ENCODE results near the gene DROSHA.

Gene DROSHA

DNA sequence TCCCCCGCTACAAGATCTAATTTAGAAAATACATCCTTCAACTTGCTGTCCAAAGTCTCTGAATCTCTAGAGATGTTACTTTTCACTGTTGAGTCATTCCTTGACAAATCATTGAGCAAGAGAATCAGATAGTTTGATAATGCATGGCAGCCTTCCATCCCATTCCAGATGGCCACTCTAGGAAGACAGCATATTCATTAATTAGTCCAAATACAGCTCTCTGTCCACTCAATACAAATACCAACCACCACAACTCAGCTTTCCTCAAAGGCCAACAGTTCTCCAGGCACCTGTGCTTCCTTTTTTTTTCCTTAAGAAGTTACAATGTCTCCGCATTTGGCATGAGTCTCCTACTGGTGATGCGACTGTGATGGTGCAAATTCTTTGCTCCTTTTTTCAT, 72.3 kb downstream of the DROSHA start:
- DNase-seq = no peak

DNA sequence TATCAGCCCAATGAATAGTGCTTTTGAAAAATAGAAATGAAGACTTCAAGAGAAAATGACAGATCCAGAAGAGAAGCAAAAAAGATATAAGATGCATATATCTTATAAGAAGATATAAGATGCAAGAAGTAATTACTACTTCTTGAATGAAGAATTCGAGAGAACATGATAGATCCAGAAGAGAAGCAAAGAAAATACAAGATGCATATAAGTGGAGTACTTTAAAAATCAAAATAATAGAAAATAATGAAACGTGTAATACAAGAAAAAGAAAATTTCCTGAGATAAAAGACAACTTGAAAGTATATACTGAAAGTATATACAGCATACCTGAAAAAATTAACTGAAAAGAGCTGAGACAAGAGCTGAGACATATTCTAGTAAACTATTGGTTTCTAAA, 76.7 kb downstream of the DROSHA start:
- no peak for DNase-seq

DNA sequence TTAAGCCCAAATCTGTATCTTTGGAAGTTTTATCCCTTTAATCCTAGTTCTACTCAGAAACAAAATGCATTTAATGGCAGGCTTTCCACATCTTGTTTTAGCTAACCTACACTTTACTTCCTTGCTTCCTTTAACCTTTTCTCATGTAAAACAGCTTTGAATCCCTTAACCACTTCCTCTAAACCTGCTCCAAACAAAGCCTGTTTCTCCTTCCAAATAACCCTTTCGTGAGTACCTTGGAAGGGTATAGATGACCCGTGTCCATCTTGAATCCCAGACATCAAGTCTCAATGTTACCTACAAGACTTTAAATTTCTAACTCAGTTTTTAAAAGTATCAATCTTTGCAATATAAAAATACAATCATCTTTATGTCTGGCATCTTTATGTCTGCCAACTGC, 78.4 kb downstream of the DROSHA start:
- DNase-seq = no peak

DNA sequence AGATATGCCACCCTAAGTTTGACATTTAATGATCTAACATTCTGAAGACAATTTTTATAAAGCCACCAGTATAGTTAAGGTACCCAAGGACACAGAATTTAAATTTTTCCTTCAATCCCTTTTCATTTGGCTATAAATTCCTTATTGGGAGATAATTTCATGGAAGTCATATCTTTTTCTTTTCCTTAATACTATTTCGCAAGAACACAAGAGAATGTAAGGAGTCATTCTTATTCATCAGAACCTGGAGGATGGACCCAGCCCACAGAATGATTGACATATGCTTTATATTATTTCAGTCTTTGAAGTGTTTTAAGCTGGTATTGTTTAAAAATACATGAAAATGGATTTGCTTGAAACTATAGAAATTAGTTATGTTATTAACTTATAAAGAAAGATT, 79.6 kb downstream of the DROSHA start:
- DNase-seq = no peak

DNA sequence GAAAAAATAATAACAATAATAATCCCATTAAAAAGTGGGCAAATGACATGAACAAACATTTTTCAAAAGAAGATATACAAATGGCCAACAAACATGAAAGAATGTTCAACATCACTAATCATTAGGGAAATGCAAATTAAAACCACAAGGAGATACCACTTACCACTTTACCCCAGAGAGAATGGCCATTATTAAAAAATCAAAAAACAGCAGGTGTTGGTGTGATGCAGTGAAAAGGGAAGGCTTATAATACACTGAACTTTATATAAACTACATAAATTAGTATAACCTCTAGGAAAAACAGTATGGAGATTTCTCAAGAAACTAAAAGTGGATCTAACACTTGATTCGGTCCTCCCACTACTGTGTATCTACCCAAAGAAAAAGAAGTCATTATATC, 81.9 kb downstream of the DROSHA start:
- no peak for DNase-seq

DNA sequence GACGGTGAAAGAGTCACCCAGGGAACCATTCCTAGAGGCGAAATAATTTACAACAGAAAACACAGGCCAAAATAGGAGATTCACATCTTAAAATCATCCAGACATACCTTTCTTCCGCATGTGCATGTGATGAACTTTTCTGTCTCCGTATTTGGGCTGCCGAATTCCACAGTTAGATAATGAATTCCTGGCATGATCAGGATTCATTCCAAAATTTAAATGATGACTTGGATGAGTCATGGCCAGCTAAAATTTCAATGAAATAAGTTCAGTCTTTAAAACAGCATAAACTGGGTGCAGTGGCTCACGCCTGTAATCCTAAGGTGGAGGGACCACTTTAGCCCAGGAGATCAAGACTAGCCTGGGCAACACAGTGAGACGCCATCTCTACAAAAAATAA, 82.7 kb downstream of the DROSHA start:
- DNase-seq = no peak

DNA sequence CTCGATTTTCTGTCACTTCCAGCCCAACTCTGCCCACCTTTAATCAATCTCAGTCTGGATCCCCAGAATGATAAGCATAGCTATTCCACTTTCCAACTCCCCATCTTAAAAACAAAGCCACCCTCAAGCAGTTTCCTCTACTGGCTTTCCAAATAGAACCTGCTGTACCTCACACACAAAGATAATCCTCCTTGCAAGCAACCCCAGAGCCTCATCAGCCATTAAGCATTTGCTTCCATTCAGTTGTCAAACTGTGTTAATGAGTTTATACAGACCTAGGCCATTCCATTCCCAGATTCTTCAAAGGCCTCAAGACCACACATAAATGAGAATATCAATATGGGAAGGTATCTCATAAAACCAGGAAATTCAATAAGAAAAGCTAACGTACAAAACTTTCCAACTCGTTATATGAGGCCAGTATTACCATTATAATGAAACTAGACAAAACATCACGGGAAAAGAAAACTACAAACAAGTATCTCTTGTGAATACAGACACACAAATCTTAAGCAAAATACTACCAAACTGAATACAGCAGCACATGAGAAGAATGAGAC, 86.8 kb downstream of the DROSHA start:
- no peak for DNase-seq

DNA sequence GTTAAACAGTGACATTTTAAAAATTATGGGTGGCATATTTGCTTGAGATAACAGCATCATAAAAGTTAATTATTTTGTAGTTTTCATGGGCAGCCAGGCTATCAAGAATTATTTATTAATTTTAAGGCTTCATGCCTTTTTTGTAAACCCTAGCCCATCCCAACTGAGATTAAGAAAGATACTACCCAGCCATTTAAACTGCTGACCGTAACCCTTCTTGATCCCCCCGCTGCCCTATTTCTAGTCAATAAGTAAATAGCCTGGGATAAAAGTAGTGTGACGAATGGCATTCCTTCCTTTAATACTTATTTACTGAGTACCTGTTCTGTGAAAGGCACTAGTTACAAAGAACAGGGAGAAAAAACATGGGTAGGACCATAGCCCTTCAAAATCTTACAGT, 88.3 kb downstream of the DROSHA start:
- DNase-seq = no peak

DNA sequence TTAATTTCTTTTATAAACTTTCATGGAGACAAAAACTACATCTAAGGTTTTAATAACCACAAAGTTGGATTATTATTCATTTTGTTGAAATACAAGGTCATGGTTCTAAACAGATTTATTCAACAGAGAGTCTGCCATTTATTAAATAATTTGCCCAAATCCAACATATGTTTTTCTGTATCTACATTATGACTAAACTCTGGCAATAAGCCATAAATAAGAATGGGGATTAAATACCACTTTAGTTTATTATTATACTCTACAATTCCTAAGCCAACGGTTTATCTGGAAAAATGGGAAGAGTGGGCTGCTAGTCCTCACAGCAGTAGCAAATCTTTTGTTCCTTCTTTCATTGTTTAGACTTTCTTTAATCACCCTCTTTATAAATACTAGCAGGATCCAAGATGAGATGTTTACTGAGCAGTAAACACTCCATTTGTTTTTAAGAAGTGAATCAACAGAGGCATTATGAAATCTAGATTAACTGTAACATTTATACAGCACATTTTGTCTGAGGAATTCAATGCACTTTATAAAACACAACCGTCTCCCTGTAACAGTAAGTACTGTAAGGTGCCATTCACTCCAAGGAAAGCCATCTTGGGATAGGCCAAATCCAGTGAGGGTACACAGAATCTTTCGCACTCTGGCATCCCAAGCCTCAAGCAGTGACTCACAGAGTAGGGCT, 89.7 kb downstream of the DROSHA start:
- DNase-seq = no peak

DNA sequence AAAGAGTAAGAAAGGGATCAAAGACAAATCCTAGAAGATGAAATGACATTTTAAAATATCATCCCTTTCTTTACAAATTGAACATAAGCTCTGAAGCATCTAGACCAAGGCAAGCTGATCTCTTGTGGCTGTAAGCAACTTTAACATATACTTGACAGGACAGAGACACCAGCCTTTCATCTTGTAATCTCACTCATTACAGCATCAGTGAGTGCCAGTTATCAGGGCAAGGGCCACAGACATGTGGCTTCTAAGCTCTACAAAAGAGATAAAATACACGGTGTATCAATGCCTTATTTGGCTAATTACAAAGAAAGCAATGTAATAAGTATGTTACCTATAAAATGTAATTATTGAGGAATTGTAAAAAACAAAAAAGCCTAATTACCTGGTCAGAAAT, 95.0 kb downstream of the DROSHA start:
- DNase-seq = no peak

DNA sequence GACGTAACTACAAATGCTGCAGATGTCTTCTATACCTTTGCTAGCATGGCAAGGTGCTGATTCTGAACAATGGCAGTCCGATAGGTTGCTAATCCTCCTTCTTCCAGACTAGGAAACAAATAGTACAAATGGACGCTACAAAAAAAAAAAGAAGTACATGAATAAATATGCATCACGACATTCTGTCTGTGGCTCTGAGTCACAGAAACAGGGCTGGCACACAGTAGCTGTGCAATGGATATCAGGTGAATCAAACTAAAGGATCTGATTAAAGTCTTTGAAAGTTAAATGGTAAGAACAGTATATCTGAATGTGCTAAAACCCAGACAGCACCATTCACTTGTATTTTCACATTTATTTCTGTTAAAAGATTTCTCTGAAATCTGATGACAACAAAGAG, 96.2 kb downstream of the DROSHA start:
- DNase-seq = no peak

DNA sequence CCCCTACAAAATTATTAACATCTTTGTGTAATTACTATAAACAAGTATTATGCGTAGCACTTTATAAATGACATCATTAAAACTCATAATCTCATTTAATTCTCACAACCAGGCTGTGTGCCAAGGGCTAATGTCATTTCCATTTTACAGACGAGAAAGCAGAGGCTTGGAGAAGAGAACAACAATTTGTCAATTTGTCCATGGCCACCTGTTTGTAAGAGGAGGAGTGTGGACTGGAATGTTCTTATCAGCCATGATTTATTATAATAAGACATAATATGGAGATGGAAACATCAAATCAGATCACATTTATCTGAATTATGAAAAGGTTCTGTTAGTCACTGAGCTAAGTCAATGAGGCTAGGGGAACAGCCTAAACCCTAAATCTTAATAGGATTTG, 97.0 kb downstream of the DROSHA start:
- no peak for DNase-seq

DNA sequence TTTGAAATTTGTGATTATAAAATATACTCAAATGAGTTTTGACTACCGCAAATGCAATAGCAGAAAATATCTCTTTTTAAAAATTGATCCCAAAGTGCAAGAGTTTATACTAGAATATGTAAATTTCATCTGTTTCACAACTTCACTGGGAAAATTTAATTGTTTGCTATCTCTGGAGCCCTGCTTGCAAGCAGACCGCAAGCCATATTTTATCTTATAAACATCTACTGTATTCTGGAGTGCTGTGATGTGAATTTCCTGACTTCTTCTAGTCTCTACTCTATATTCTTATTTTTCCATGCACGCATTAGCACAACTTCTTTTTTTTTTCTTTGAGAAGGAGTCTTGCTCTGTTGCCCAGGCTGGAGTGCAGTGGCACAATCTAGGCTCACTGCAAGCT, 98.7 kb downstream of the DROSHA start:
- no peak for DNase-seq

DNA sequence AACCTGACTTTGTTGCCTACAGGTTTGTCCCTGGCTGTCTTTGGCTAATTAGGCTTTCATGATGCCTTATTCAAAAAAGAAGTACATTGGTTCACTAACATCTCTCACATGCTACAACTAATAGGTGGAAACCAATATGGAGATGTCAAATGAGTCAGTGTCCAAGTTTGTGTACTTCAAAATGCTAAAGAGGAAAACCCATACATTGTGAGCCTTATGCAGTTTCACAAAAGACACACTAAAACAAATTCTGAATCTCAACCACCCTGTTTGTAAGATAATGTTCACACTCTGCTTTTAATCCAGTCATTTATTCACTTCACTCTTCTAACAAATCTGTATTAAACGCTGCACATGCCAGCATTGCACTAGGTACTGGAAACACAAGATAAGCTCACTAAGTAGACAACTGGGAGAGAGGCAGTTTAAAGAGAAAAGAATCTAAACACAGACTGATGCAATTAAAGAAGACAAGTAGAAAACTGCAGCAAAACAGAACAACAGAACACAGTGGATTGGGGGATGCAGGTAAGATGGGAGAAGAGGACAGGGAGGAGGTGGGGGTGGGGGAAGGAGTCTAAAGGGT, 104.1 kb downstream of the DROSHA start:
- no peak for DNase-seq

DNA sequence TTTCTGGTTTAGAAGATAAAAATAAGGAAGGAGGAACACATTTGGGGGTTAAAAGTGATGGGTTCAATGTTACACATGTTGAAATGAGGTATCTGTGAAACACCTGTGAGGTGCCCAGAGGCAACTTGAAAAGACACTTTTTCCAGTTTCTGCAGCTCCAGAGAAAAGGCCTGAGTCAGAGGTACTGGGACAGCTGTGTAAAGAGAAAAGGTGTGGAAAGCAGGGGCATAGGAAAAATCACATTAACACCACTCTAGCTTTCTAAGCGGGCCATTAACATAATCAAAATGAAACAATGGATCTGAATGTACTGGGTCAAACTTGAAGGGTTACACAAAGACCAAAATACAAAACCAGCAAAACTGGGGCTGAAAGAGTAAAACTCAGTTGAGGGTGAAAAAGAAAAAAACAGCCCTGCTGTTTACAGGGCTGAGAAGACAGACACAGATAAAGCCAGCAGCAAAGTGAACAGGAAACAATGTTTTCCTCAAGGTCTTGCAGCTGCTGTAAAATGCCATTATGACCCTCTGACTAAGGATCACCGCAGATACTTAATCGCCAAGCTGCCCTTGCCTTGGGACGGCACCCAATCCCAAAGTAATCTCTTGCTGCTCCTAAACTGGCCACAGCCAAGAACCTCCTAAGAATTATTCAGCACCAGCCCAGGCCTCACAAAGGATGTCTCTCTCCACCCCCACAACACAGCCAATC, 104.7 kb downstream of the DROSHA start:
- no peak for DNase-seq

DNA sequence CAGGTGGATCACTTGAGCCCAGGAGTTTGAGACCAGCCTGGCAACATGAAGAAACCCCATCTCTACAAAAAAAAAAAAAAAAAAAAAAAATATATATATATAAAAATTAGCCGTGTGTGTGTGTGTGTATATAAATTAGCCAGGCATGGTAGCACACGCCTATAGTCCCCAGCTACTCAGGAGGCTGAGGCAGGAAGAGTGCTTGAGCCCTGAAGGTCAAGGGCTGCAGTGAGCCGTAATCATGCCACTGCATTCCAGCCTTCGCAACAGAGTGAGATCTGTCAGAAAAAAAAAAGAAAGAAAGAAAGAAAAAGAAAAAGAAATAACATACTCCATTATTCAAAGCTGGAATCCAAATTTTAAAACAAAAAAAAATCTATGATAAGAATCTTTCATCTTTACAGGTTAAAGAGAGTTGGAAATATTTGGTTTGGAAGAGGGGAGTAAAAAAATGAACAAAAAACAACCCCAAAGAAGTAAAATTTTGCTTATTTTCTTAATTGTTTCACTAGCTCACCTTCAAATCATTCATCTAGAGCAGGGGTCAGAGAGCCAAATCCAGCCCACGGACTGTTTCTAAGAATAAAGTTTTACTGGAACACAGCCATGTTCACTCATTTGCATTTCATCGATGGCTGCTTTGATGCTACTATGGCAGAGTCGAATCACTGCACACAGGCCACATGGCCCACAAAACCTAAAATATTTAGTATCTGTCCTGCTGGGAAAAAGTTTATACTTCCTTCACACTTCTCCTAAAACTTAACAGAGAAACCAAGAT, 109.9 kb downstream of the DROSHA start:
- DNase-seq = no peak

DNA sequence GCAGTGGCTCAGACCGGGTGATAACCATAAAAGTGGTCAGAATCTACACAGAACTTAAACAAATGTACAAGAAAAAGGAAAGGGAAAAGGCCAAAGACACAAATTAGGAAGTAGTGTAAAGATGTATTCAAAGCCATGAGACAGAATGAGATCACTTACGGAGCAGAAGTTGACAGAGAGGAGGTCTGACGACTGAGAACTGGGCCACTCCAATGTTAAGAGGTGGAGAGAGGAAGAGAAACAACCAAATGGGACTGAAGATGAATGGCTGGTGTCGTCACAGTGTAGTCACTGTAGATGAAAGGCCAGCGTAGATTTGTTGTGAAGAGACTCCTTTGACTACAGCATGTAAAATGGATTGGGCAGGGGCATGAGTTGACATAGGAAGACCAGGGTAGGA, 114.4 kb downstream of the DROSHA start:
- DNase-seq = no peak

DNA sequence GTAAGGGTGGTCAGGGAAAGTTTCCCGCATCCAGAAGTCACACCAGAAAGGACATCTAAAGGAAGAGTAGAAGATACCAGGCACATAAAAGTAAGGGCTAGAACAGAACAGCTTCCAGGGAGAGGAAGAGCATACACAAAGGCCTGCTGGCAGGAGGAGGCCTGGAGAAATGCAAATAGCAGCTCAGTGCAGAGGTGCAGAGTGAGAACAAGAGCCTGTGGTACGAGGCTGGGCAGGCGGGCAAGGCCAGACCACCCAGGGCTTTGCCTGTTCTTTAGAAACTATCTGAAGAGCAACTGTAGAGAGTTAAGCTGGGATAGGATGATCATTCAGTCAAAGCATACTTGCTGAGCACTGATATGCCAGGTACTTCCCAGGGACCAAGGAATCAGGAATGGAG, 115.3 kb downstream of the DROSHA start:
- no peak for DNase-seq

DNA sequence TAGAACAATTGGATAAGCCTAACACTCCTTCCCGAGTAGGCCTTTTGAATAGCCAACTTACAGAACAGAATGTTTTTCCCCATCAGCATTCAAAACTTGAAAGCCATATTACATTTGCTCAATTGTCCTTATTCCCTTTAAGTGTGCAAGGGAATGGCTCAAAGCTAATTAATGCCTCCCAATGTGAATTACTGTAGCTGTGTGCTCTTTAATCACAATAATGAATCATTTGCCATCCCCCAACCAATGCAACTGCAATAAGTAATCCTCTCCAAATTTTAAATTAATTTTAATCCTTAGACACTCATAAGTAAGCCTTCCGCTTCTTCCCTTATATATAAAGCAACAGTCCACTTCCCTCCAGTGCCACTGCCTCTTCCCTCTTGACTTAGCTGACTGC, 115.9 kb downstream of the DROSHA start:
- no peak for DNase-seq

DNA sequence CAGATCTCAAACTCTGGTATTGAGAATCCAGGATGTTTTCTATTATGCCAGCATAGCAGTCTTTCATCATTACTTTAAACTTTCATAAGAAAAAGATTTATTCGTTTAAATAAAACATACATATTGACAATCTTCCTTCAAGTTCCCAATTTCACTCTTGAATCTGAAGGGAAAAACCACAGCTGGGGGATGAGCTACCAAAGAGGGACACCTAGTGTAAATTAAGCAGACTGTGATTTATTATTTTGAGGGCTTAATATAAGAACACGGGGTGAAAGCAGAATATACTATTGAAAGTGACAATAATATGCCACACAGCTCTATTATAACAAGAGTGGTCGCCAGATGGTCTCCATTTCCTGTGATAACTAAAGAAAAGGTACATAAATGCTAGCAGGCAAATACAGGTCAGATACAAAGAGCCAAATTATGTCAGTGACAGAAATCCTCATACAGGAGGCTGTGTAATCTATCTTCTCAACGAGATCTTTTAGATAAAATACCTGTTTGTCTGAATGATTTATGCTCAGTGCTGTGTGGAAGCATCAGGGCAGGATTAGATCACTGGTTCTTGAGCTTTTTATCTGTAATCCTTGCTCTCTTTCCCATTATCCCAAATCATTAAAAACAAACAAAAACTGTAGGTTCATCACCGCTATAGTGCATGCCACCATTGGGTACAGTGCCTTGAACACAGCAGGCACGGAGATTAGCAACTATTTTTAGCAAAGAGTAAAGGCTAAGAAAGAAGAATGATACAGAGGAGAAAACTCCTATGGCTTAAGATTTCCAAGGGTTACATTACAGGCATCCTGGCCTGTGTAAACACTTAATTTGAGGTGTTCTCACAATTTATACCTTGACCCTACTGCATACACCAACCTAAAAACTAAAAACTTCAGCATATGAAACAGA, 116.6 kb downstream of the DROSHA start:
- DNase-seq = no peak

DNA sequence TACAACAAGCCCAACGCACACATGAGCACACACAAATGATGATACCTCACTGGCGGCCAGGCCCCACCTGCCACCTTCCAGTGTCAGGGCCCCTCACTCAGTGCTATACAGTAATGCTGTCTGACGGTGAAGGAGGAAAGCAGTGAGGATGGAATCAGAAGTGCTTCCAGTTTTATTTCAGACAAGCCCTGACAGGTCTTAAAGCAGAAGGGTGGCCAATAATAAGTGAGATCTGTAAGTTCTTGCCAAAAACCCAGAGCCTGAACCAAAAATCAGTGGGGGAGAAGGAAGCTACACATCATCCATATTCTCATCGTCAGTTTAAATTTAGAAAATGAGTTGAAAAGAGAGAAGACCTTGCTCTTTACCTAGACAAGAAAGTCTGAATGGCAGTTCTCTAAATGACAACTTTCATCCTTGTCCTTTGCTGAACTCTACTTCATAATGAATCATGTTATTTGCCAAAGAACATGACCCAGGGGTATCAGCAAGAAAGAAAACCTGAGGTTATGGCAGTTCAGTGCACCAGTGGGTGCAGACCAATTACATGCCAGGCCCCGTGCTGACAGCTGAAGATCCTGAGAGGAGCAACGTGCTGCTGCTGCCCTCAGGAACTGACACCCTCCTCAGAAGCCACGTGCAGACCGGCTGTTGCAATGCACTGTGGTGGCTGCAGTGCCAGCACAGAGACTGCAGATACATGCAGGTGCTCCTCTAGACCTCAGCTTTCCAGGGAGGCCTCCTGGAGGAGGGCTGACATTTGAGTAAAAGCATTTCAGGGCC, 118.7 kb downstream of the DROSHA start:
- no peak for DNase-seq

DNA sequence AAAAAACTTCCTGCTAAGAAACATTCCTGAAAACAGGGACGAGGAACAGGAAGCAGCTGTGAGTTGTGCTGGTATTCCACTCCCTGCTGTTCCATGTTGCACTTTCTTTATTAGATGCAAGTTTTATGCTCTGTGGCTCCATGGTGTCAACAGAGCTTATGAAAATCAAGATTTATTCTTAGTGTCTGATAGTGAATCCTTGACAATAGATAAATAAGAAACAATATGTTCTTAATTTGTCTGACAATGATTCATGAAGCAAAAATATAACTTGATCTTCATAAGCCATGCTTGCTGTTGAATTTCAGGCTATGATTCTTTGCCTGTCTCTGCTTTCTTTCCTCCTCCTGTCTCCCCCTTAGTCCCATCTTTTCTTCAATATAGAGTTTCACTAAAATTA, 119.6 kb downstream of the DROSHA start:
- DNase-seq = no peak

All from stimulated activated CD4-positive, alpha-beta T cell treated with anti-CD3 and anti-CD28 coated beads, Interleukin-4, amount 100 ng/mL, for 24 hours (primary cell).